K562 (cell line): ENCODE measurements around the gene MAB21L3. TPM values are rescaled to one million over a fixed set of nuclear protein-coding genes. Genes with fewer than 3 reads are reported as not detected.

ENCODE experiments used
- ARID1B ChIP-seq: fragments of 450-650 bp; IDR thresholded peaks from 2 replicates; pipeline ENCODE4 v1.6.1; 2016; ENCODE audit warnings: antibody characterized with exemption, mild to moderate bottlenecking, inconsistent platforms
- C11orf30 ChIP-seq: fragments of 450-650 bp; IDR thresholded peaks from 2 replicates; pipeline ENCODE4 v1.6.1; 2016; ENCODE audit warnings: low read depth, mild to moderate bottlenecking
- CHD4 ChIP-seq: fragments of 200-600 bp; sonication (generic); IDR thresholded peaks from 3 replicates; pipeline ENCODE4 v1.6.1; 2012; ENCODE audit warnings: low read depth, mild to moderate bottlenecking, mixed read lengths, low read length, inconsistent platforms; ENCODE audit not compliant: insufficient read depth, insufficient replicate concordance, poor library complexity, severe bottlenecking
- CREB3 ChIP-seq: fragments of 450-650 bp; conservative IDR thresholded peaks from 2 replicates; pipeline ENCODE4 v1.6.1; 2016; ENCODE audit warnings: missing genetic modification characterization, low read depth, mild to moderate bottlenecking, missing compliant biosample characterization, moderate library complexity
- E2F3 ChIP-seq: fragments of 250-450 bp; sonication (Bioruptor Pico); IDR thresholded peaks from 2 replicates; pipeline ENCODE4 v1.4.0; 2020; ENCODE audit warnings: mild to moderate bottlenecking
- HLTF ChIP-seq: fragments of 450-650 bp; IDR thresholded peaks from 2 replicates; pipeline ENCODE4 v1.6.1; 2016
- KAT7 ChIP-seq: sonication (generic); formaldehyde crosslinking; IDR thresholded peaks from 2 replicates; pipeline ENCODE4 v1.8.0; 2022; ENCODE audit warnings: missing genetic modification reagents, mild to moderate bottlenecking, borderline replicate concordance
- KDM5B ChIP-seq: fragments of 200-600 bp; sonication (generic); IDR thresholded peaks from 2 replicates; pipeline ENCODE4 v1.6.1; 2012; ENCODE audit warnings: low read depth, mild to moderate bottlenecking, moderate library complexity, low read length, control low read depth, inconsistent platforms; ENCODE audit not compliant: insufficient replicate concordance
- KLF16 ChIP-seq: IDR thresholded peaks from 2 replicates; pipeline ENCODE4 v1.6.1; 2016; ENCODE audit warnings: antibody characterized with exemption
- LARP7 ChIP-seq: fragments of 450-650 bp; IDR thresholded peaks from 2 replicates; pipeline ENCODE4 v1.6.1; 2016
- MECOM ChIP-seq: fragments of 250-450 bp; sonication (Bioruptor Pico); IDR thresholded peaks from 2 replicates; pipeline ENCODE4 v1.8.0; 2022; ENCODE audit warnings: inconsistent platforms
- MEF2A ChIP-seq: IDR thresholded peaks from 2 replicates; pipeline ENCODE4 v1.6.1; 2011; ENCODE audit warnings: low read depth, mild to moderate bottlenecking, low read length, moderate library complexity; ENCODE audit not compliant: control insufficient read depth
- NCOR1 ChIP-seq: fragments of 450-650 bp; IDR thresholded peaks from 2 replicates; pipeline ENCODE4 v1.6.1; 2016; ENCODE audit warnings: mild to moderate bottlenecking, moderate library complexity
- NR1H2 ChIP-seq: sonication (generic); formaldehyde crosslinking; IDR thresholded peaks from 2 replicates; pipeline ENCODE4 v1.4.0; 2020; ENCODE audit warnings: mild to moderate bottlenecking, missing genetic modification reagents
- PTTG1 ChIP-seq: fragments of 450-650 bp; IDR thresholded peaks from 2 replicates; pipeline ENCODE4 v1.6.1; 2016; ENCODE audit warnings: low read depth, mild to moderate bottlenecking, missing genetic modification characterization, missing compliant biosample characterization
- RB1 ChIP-seq: fragments of 450-650 bp; IDR thresholded peaks from 2 replicates; pipeline ENCODE4 v1.6.1; 2017; ENCODE audit warnings: low read depth, mild to moderate bottlenecking
- TFAM ChIP-seq: fragments of 250-450 bp; sonication (Bioruptor Pico); conservative IDR thresholded peaks from 2 replicates; pipeline ENCODE4 v1.5.0; 2021; ENCODE audit warnings: mild to moderate bottlenecking, moderate library complexity
- VEZF1 ChIP-seq: fragments of 200-800 bp; sonication (Bioruptor generic); IDR thresholded peaks from 2 replicates; pipeline ENCODE4 v1.6.1; 2017; ENCODE audit warnings: missing genetic modification characterization, missing compliant biosample characterization
- XRCC3 ChIP-seq: fragments of 450-650 bp; IDR thresholded peaks from 2 replicates; pipeline ENCODE4 v1.6.1; 2017; ENCODE audit warnings: mild to moderate bottlenecking, moderate library complexity
- ZBTB11 ChIP-seq, 3 experiments: fragments of 200-800 bp in 1 of 3; fragments of 250-450 bp in 1 of 3; fragments of 450-650 bp in 1 of 3; sonication (Bioruptor Pico) in 1 of 3; sonication (Bioruptor generic) in 1 of 3; formaldehyde crosslinking in 1 of 3; IDR thresholded peaks; 2 replicates each; pipeline versions ENCODE4 v1.6.1 to v1.8.0; 2016 to 2022; ENCODE audit warnings: mild to moderate bottlenecking in 2 of 3, missing genetic modification characterization in 2 of 3, missing compliant biosample characterization in 1 of 3, moderate library complexity in 1 of 3
- ZC3H11A ChIP-seq: IDR thresholded peaks from 2 replicates; pipeline ENCODE4 v1.6.1; 2012; ENCODE audit warnings: low read depth, low read length, improper control_type of control experiment
- ZNF12 ChIP-seq: sonication (generic); formaldehyde crosslinking; IDR thresholded peaks from 2 replicates; pipeline ENCODE4 v1.4.0; 2020; ENCODE audit warnings: mild to moderate bottlenecking, missing genetic modification reagents
- ZNF124 ChIP-seq: sonication (generic); formaldehyde crosslinking; IDR thresholded peaks from 2 replicates; pipeline ENCODE4 v1.8.1; 2022; ENCODE audit warnings: missing genetic modification reagents
- ZNF586 ChIP-seq: fragments of 450-650 bp; formaldehyde crosslinking; conservative IDR thresholded peaks from 2 replicates; pipeline ENCODE4 v1.4.0; 2020; ENCODE audit warnings: mild to moderate bottlenecking, moderate library complexity
- polyA plus RNA-seq, 8 experiments: library from polyadenylated mRNA; depleted of rRNA in 4 of 8; stranded (reverse) in 5 of 8; unstranded in 3 of 8; fragments of >200 nt; fragmentation: Nextera tagmentation in 2 of 8; fragmentation: Illumina TruSeq in 1 of 8; extraction: Ambion mirVana in 2 of 8; extraction: Trizol in 1 of 8; gene quantifications; 2 replicates each; pipeline versions ENCODE4 v1.2.1 to v1.2.3, GENCODE V29; 2011 to 2014; ENCODE audit warnings: inconsistent platforms in 1 of 8, missing spikeins in 1 of 8
- total RNA-seq, 7 experiments: library from RNA; depleted of rRNA in 6 of 7; stranded (reverse); fragments of >200 nt in 6 of 7; fragmentation: Illumina TruSeq in 2 of 7; extraction: Trizol in 2 of 7; gene quantifications; 2 replicates each; pipeline versions ENCODE4 v1.2.1 to v1.2.3, GENCODE V29; 2011 to 2021; ENCODE audit warnings: low replicate concordance in 1 of 7

Gene MAB21L3
- total and polyA plus RNA-seq, 9 of the 15 experiments (the other 6 are each of a cell fraction or from before 2014, with no cell fraction given): not detected

GRCh38 chr1:116151739-116152576, 40.8 kb downstream of the MAB21L3 start (continued):
- 0 out of 2 replicates have a peak, but pooled peaks have one; percentile 18 for TF ChIP-seq KLF16
- TF ChIP-seq LARP7: no peak
- TF ChIP-seq ARID1B: peak; percentile 45; the same call in 1 of the 2 replicates
- no peak for TF ChIP-seq TFAM (CRISPR knock-in tag)
- TF ChIP-seq XRCC3: no peak
- TF ChIP-seq CREB3: no peak
- no peak for TF ChIP-seq E2F3 (CRISPR knock-in tag)
- TF ChIP-seq RB1: peak; percentile 96
- no peak for TF ChIP-seq MECOM (CRISPR knock-in tag)
- TF ChIP-seq HLTF: no peak
- TF ChIP-seq ZNF124 (CRISPR knock-in tag): no peak
- peak in 1 of 3 experiments; percentile 38; a peak in 1 of 6 replicates for TF ChIP-seq ZBTB11 (CRISPR knock-in tag; IDR thresholded peaks at IDR 0.05)
- TF ChIP-seq CHD4: no peak
- no peak for TF ChIP-seq KAT7 (CRISPR knock-in tag)
- TF ChIP-seq VEZF1 (CRISPR knock-in tag): peak; percentile 75
- no peak for TF ChIP-seq ZC3H11A
- no peak for TF ChIP-seq KDM5B
- no peak for TF ChIP-seq ZNF586 (CRISPR knock-in tag)
- no peak for TF ChIP-seq C11orf30
- no peak for TF ChIP-seq NR1H2 (CRISPR knock-in tag)
- no peak; the same call in 1 of the 2 replicates for TF ChIP-seq NCOR1
- TF ChIP-seq ZNF12 (CRISPR knock-in tag): no peak
- TF ChIP-seq MEF2A: no peak
- TF ChIP-seq PTTG1 (tag): no peak
